GM20000 (cell line): ENCODE results near the gene MID1IP1.

Source experiments
- DNase-seq: peaks from one replicate; pipeline ENCODE4 v3.0.0; 2012; ENCODE audit warnings: low spot score
- CTCF ChIP-seq: IDR thresholded peaks from 2 replicates; pipeline ENCODE4 v1.5.1; 2012; ENCODE audit warnings: mild to moderate bottlenecking, control low read depth; ENCODE audit errors: extremely low read depth, missing control alignments

Gene MID1IP1

DNA sequence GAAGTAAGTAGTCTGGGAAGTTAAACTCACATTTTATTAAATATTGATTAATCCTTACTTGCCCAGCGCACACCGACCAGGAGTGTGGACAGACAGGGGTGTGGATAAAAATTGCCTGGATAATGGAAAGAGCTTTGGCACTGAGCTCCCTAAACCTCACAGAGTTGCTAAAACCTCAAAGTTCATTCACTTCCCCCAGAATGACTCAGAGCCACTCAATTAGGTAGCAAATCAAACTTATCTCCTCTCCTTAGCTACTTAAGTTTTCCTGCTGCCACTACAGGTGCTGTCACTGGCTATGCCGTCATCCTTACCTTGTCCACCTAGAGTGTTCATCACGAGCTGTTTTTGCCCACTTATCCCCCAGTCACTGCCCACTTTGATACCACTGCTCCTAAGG lies 27.0 kb upstream of the MID1IP1 start:
- no peak for DNase-seq
- no peak for TF ChIP-seq CTCF

GRCh38 chrX:38796946-38797345 lies 4.3 kb upstream of the MID1IP1 start:
- DNase-seq = no peak
- TF ChIP-seq CTCF = no peak

- TF ChIP-seq CTCF = no peak
- DNase-seq = no peak
Measured at GRCh38 chrX:38798956-38799355, 2.3 kb upstream of the MID1IP1 start.

DNA sequence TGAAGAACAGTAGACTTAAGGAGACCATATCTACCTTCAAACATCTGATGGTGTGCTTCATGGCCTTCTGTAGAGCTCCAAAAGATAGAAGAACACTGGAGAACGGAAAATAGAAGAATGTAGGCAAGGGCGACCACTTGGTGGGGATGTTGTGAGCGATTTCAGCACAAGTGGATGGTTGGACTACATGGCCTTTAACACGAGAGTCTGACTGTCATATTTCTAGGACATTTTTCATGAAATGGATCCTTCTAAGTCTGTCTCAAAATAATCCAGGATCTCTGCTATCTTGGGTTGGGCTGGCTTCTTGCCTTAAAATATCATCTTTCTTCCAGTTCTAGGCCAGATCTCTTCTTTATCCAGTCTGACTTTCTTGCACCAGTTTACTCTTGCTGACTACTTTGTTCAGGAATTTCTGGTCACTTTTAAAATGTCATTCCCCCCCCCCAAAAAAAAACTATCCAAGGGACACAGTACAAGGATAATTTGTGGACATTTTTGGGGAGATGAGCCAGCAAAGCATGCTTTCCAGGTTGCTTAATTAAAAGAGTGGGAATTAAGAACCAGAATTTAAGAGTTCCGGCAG lies 1.2 kb upstream of the MID1IP1 start:
- DNase-seq = no peak
- TF ChIP-seq CTCF = no peak

DNA sequence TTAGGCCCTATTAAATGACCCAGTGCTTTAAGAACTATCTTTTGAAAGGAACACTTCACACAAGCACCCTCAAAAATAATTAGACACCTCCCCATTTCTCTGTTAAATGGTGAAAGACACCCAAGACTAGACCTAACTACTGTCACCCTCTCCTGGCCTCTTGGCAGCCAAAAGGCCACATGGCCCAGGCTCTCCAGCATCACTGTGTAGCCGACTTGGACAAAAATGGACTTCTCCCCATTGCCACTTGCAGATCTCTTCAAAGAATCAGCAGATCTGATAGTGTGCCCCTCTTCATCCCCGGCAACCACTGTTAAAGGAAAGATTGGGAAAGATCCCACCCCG lies 2.0 kb downstream of the MID1IP1 start:
- DNase-seq = peak; percentile 10
- no peak for TF ChIP-seq CTCF

- no peak for TF ChIP-seq CTCF
- peak; percentile 83 for DNase-seq
Measured at GRCh38 chrX:38803588-38804431, 2.6 kb downstream of the MID1IP1 start.

GRCh38 chrX:38804432-38804681 lies 3.1 kb downstream of the MID1IP1 start:
- peak; percentile 16 for DNase-seq
- TF ChIP-seq CTCF = no peak
